ENCODE results near the gene PLEKHM3. TPM values are rescaled to one million over a fixed set of nuclear protein-coding genes. Genes with fewer than 3 reads are reported as not detected.

Gene PLEKHM3
- total and polyA plus RNA-seq, 2 of the 13 experiments (the other 11 are each of a cell fraction or from before 2014, with no cell fraction given): 4.5 to 4.7 TPM

- peak; percentile 16; the same call in 1 of the 2 replicates for TF ChIP-seq ETV5 (CRISPR knock-in tag; IDR thresholded peaks at IDR 0.05; ENCODE audit: borderline replicate concordance)
- TF ChIP-seq ZNF446 (CRISPR knock-in tag; IDR thresholded peaks at IDR 0.05): no peak
- TF ChIP-seq, protein P1, sequence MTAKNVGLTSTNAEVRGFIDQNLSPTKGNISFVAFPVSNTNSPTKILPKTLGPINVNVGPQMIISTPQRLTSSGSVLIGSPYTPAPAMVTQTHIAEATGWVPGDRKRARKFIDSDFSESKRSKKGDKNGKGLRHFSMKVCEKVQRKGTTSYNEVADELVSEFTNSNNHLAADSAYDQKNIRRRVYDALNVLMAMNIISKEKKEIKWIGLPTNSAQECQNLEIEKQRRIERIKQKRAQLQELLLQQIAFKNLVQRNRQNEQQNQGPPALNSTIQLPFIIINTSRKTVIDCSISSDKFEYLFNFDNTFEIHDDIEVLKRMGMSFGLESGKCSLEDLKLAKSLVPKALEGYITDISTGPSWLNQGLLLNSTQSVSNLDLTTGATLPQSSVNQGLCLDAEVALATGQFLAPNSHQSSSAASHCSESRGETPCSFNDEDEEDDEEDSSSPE (CRISPR knock-in tag; IDR thresholded peaks at IDR 0.05): peak; percentile 47
- TF ChIP-seq, protein P2, sequence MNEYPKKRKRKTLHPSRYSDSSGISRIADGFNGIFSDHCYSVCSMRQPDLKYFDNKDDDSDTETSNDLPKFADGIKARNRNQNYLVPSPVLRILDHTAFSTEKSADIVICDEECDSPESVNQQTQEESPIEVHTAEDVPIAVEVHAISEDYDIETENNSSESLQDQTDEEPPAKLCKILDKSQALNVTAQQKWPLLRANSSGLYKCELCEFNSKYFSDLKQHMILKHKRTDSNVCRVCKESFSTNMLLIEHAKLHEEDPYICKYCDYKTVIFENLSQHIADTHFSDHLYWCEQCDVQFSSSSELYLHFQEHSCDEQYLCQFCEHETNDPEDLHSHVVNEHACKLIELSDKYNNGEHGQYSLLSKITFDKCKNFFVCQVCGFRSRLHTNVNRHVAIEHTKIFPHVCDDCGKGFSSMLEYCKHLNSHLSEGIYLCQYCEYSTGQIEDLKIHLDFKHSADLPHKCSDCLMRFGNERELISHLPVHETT (CRISPR knock-in tag; conservative IDR thresholded peaks at IDR 0.05): no peak
- TF ChIP-seq, protein P3, sequence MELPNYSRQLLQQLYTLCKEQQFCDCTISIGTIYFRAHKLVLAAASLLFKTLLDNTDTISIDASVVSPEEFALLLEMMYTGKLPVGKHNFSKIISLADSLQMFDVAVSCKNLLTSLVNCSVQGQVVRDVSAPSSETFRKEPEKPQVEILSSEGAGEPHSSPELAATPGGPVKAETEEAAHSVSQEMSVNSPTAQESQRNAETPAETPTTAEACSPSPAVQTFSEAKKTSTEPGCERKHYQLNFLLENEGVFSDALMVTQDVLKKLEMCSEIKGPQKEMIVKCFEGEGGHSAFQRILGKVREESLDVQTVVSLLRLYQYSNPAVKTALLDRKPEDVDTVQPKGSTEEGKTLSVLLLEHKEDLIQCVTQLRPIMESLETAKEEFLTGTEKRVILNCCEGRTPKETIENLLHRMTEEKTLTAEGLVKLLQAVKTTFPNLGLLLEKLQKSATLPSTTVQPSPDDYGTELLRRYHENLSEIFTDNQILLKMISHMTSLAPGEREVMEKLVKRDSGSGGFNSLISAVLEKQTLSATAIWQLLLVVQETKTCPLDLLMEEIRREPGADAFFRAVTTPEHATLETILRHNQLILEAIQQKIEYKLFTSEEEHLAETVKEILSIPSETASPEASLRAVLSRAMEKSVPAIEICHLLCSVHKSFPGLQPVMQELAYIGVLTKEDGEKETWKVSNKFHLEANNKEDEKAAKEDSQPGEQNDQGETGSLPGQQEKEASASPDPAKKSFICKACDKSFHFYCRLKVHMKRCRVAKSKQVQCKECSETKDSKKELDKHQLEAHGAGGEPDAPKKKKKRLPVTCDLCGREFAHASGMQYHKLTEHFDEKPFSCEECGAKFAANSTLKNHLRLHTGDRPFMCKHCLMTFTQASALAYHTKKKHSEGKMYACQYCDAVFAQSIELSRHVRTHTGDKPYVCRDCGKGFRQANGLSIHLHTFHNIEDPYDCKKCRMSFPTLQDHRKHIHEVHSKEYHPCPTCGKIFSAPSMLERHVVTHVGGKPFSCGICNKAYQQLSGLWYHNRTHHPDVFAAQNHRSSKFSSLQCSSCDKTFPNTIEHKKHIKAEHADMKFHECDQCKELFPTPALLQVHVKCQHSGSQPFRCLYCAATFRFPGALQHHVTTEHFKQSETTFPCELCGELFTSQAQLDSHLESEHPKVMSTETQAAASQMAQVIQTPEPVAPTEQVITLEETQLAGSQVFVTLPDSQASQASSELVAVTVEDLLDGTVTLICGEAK (IDR thresholded peaks at IDR 0.05): no peak
- TF ChIP-seq, protein P3 (CRISPR knock-in tag; IDR thresholded peaks at IDR 0.05): 0 out of 2 replicates have a peak, but pooled peaks have one; percentile 32
- TF ChIP-seq HOMEZ (CRISPR knock-in tag; IDR thresholded peaks at IDR 0.05; ENCODE audit: low read depth): peak; percentile 34; the same call in 1 of the 2 replicates
- TF ChIP-seq, protein P4, sequence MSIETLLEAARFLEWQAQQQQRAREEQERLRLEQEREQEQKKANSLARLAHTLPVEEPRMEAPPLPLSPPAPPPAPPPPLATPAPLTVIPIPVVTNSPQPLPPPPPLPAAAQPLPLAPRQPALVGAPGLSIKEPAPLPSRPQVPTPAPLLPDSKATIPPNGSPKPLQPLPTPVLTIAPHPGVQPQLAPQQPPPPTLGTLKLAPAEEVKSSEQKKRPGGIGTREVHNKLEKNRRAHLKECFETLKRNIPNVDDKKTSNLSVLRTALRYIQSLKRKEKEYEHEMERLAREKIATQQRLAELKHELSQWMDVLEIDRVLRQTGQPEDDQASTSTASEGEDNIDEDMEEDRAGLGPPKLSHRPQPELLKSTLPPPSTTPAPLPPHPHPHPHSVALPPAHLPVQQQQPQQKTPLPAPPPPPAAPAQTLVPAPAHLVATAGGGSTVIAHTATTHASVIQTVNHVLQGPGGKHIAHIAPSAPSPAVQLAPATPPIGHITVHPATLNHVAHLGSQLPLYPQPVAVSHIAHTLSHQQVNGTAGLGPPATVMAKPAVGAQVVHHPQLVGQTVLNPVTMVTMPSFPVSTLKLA (IDR thresholded peaks at IDR 0.05): no peak
- TF ChIP-seq, protein P5, sequence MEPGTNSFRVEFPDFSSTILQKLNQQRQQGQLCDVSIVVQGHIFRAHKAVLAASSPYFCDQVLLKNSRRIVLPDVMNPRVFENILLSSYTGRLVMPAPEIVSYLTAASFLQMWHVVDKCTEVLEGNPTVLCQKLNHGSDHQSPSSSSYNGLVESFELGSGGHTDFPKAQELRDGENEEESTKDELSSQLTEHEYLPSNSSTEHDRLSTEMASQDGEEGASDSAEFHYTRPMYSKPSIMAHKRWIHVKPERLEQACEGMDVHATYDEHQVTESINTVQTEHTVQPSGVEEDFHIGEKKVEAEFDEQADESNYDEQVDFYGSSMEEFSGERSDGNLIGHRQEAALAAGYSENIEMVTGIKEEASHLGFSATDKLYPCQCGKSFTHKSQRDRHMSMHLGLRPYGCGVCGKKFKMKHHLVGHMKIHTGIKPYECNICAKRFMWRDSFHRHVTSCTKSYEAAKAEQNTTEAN (CRISPR knock-in tag; conservative IDR thresholded peaks at IDR 0.05): 0 out of 2 replicates have a peak, but pooled peaks have one; percentile 18
- TF ChIP-seq KDM3A (CRISPR knock-in tag; IDR thresholded peaks at IDR 0.05; ENCODE audit: low read depth): peak; percentile 73; the same call in 1 of the 2 replicates
- no peak for TF ChIP-seq SMARCE1 (IDR thresholded peaks at IDR 0.05; ENCODE audit: borderline replicate concordance)
Measured at GRCh38 chr2:207796585-207797350, 228.6 kb downstream of the PLEKHM3 start (continued).

Measured in HepG2 (cell line).